Measurements from ENCODE around the gene HSPB8.
"Not testable (repeated sequence)": the region's sequence is repeated elsewhere in the genome, so short reads cannot be mapped to it uniquely, and the experiment has no call there.

HSPB8 gene

DNA sequence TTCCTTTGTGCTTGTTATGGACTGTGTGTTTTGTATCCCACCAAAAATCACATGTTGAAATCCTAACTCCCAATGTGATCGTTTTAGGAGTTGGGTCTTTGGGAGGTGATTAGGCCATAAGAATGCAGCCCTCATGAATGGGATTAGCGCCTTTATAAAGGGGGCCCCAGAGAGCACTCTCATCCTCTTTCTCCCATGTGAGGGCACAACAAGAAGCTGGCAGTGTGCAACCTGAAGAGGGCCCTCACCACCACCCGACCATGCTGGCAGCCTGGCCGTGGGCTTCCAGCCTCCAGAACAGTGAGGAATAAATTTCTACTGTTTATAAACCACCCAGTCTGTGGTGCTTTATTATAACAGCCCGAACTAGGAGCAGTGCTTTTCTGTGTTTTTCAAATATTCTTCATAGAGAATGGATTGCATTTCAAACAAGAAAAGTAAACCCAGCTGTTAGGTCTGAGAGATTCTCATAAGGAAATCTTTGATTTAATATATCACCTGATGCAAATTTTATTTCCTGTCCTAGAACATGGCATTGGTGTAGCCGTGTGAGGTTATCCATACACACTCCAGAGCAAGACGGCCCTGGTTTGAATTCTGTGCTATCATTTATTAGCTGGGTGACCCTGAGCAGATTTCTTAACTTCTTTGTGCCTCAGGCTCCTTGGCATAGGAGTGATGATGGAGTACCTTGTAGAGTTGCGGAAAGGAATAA lies 27.8 kb downstream of the HSPB8 start:
- DNase-seq (ENCODE audit: low read depth in 2 of 2) = no peak

DNA sequence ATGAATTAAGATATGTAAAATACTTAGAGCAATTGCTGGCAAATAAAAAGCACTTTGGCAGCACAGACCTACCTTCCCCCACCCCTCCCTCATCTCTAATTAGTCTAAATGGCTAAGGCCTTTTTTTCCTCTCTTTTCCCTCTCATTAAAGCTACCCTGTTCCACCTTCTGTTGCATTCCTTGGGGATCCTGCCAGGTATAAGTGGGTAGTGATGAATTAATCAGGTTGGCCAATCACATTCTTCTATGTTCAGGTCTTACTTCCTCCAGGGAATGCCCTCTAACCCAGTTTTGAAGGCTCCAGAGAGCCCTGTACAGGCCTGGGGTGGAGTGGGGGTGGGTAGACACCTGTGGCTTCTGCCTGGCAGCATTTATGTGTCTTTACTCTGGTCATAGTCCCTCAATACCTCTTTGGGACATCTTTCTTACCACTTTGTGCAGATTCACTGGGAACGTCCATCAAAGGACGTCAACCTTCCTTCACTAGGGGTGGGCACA lies 28.4 kb downstream of the HSPB8 start:
- DNase-seq (ENCODE audit: low read depth in 2 of 2) = no peak

DNA sequence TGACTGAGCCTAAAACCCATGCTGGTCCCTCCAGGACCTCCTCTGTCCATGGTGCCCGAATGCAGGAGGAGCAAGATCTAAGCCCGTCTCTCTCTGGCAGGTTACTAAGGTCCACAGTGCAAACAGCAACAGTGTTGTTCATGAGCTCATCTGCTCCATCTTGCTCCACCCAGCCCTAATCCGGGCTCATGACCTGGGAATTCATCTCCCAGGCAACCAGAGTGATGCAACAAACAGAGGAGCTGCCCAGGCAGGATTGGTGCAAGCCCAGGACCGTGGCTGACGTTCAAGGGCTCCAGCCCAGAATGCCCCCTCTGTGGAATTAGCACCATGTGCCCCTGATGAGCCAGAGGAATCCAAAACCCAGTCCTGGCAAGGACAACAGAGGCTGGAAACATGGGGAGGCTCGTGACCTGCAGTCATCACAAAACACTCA lies 29.9 kb downstream of the HSPB8 start:
- DNase-seq (ENCODE audit: low read depth in 2 of 2) = no peak

DNA sequence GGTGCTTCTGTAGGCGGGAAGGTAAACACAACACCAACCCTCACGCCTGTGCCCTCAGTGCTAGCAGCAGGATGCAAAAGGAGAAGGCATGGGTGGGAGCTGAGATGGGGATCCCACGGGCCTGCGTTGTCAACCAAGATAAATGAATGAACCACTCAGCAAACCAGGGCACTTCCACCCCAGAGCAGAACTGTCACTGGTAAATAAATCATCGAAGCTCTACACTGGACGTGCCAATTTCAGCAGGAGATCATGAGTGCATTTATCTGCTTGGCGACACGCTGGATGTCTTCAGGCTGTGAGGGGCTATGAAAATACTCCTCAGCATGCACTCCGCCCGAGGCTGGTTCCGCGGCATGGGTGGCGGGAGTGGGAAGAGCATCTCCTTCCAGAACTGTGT lies 33.2 kb downstream of the HSPB8 start:
- DNase-seq (ENCODE audit: low read depth in 2 of 2) = no peak

DNA sequence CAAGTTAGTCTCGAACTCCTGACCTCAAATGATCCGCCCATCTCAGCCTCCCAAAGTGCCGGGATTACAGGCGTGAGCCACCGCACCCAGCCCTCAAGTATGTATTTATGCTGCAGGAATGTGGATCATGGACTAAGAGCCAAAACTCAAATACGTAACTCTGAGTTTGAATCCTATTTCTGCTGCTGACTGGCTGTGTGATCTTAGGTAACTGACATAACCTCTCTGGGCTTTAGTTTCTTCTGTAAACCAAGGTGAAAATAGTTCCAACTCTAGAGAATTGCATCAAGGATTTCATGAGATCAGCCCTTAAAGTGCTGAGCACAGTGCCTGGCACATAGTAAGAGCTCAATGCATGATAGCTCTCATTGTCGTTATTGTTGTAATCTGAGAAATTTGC lies 37.4 kb downstream of the HSPB8 start:
- no peak for DNase-seq (ENCODE audit: low read depth in 2 of 2)

DNA sequence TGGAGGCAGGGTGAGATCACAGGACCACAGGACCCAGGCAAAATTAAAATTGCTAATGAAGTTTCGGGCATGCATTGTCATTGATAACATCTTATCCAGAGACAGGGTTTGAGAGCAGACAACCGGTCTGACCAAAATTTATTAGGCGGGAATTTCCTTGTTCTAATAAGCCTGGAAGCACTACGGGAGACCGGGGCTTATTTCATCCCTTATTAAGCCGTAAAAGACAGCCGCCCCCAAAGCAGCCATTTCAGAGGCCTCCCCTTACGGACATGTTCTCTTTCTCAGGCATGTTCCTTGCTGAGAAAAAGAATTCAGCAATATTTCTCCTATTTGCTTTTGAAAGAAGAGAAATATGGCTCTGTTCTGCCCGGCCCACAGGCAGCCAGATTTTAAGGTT lies 40.1 kb downstream of the HSPB8 start:
- DNase-seq (ENCODE audit: low read depth in 2 of 2) = not testable (repeated sequence)

DNA sequence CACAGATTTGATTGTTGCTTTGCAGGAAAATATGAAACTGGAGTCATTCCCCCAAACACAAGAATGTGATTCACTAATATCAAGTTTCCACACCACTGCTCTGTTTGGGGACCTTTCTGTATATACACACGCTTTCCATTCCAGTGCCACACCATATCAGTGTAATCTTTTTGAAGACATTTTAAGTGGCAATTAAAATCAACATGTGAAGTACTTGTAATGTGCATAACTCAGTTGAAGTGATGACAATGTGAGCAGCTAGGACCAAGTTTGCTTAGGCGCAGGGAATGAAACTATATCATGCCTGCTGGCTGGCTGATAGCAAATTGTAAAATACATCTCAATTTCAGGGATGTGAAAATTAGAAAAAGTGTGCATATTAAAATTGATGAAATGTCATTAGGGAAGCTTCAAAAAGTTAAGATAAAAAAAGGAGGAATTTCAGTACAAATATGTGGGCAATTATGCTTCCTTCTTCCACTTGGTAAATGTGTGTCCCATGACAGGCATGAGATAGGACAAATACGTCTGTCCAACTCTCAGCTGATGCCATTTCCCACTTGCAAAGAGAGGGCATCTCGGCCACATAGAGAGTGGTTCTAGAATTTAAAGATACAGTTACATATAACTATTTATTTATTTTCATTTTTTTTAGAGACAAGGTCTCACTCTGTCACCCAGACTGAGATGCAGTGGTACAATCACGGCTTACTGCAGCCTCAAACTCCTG lies 43.7 kb downstream of the HSPB8 start:
- DNase-seq (ENCODE audit: low read depth in 2 of 2) = no peak

DNA sequence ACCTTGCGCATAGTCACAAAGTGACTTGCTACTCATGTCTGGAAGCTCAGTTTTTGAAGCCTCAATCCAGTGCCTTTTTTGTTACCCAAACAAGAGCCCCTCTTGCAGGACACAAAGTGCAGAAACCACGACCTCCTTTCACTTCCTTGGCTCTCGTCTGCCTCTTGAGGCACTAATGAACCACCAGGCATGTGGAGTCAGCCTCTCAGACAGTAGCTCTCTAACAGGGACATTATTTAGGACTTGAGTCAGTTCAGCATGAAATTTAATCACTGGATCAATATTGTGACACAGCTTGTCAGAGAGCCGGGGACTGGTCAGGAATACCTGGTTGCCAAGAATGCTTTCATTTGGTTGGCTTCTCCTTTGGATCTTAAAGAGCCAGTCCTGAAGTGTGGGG lies 46.7 kb downstream of the HSPB8 start:
- no peak for DNase-seq (ENCODE audit: low read depth in 2 of 2)

DNA sequence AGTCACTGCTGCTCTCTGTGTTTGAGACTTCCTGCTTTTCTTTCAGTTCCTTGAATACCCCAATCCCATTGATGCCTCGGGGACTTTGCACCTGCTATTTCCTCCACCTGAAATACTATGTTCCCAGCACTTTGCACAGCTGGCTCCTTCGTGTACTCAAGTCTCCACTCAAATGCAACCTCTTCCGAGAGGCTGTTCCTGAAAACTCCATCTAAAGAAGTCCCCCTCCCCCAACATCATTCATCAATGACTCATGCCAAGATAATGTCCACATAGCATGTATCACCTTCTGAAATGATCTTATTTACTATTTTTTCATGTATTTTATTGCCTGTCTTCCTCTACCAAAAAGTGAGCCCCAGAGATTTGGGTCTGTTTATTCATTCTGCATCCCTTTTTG lies 48.6 kb downstream of the HSPB8 start:
- DNase-seq (ENCODE audit: low read depth in 2 of 2) = no peak

DNA sequence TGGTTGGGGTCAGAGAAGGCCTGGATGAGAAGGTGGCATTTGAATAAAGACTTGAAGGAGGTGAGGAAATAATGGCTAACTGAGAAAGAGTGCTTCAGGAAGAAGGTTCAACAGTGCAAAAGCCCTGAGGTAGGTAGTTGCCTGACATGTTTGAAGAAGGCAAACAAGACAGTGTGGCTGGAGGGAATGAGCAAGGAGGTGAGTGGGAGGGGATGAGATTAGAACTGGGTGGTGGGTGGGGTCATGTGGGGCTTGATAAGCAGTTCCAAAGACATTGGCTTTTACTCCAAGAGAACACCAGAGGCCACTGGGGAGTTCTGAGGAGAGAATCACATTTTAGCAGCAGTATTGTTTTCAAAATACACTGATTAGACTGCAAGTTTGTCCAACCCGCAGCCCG lies 50.5 kb downstream of the HSPB8 start:
- no peak for DNase-seq (ENCODE audit: low read depth in 2 of 2)

DNA sequence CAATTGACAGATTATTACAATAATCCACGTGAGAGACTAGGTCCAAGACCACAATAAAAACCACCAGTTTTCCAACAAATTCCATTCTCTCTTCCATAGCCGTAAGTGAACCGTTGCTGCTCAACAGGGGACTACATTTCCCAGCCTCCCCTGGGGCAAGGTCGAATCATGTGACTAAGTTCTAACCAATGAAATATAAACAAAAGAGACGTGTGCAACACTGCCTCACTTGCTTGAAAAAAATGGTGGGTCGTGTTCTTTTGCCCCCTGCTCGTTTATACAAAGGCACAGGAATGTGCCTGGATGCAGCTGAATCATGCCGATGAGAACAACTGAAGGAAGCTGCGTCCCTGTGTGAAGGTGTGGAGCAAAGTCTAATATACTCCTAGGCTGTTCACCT lies 51.1 kb downstream of the HSPB8 start:
- no peak for DNase-seq (ENCODE audit: low read depth in 2 of 2)

DNA sequence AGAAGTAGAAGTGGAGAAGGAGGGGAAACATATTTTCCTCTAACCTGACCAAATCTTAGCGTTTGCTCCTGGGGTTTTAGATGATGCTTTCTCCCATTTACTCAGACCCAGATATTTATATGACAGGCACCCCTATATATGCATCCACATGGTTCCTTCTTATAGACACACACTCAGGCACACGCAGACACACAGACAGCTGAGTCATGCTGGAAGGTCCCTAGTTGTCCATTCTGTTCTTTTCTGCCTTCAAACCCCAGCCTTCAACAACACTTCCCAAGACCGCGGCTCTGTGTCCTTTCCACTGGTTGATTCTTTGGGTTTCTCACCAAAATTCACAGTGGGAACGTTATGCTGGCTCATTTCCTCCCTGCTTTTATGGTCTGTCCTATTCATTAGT lies 52.1 kb downstream of the HSPB8 start:
- DNase-seq (ENCODE audit: low read depth in 2 of 2) = no peak

DNA sequence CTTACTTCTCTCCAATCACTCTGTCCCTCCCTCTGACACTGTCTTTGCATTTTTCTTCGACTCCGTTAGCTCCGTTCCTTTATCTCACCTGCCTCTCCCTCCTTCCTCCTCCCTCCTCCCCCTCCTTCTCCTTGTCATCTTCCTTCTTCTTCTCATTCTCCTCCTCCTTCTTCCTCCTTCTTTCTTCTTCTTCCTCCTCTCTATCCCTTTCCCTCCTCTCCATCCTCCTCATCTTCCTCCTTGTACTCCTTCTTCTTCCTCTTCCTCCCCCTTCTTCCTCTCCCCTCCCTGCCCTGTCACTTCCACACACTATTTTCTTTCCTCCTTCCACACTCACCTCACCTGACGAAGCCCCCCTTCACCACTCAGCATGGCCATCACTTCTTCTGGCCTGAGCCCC lies 53.0 kb downstream of the HSPB8 start:
- no peak for DNase-seq (ENCODE audit: low read depth in 2 of 2)

DNA sequence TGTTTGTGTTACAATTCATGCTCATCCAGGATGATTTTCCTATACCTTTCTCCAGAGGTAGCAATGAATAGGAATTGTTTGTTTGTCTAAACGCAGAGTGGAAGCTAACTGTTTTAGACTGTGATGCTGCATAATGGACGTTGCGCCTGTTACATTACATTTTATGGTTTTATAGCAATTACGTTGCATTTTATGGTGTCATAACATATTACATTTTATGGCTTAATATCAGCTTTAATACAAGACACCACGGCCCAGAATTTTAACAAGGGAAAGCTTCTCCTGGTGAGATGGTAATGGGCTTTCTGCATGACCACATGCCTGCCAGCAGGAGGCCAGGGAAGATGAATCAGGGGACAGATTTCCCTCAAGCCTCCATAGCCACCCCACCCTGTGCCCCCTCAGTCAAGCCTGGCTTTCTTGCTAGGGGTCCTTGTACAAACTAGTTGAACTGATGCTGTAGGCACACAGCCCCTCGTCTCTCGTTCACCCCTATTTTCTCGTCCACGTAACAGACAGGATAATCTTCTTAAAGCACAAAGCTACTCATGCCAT lies 56.5 kb downstream of the HSPB8 start:
- no peak for DNase-seq (ENCODE audit: low read depth in 2 of 2)

DNA sequence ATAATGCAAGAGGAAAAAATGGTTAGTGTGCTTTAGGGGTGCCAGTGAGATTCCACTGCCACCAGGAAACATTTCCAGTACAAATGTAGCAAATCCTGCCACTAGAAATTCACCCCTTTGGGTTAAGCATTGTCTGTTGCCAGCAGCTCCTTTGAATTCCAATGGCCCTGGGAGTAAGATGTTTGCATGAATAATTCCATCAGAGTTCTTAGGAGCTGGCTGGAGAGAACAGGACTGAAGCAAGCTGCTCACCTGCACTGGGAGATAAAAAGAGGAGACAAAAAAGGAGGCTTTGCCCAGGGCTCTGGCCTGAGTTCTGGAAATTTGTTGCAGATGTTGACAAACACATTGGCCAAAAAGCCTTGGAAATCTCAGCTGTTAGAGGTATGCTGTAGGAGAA lies 57.6 kb downstream of the HSPB8 start:
- no peak for DNase-seq (ENCODE audit: low read depth in 2 of 2)

DNA sequence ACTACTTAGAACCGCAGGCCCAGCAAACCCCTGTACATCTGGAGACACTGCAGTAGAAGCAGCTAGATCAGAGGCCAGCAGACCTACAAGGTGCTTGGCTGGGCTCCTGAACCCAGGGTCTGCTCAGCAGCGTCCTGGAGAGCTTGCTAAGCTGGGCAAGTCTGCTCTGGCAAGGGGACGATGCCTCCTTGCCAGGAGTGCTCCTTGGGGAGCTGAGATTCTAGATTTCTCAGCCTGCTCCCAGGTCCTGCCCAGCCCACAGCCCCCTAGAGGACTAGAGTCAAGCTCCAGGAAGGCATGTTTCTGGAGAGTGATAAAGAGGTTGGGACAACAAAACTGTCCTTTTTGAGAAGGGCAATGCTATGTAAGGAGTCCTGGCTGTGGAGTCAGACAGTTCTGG lies 60.3 kb downstream of the HSPB8 start:
- no peak for DNase-seq (ENCODE audit: low read depth in 2 of 2)

DNA sequence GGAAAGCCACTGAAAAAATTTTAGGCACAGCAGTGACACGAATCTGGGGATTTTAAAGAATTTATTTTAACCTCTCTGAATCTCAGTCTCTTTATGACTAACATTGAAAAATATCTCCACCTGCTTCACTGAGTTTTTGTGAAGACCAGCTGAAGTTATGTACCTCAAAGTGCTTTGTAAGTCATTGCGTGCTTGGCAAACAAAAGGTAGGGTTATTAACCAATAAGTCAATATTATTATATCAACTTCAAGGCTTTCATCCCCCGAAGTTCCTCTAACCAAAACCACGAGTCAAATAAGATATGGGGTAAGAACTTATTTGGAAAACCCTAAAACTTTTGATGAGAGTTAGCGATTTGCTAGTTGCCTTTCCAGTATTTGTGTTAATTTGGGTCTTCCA lies 62.3 kb downstream of the HSPB8 start:
- DNase-seq (ENCODE audit: low read depth in 2 of 2) = no peak

DNA sequence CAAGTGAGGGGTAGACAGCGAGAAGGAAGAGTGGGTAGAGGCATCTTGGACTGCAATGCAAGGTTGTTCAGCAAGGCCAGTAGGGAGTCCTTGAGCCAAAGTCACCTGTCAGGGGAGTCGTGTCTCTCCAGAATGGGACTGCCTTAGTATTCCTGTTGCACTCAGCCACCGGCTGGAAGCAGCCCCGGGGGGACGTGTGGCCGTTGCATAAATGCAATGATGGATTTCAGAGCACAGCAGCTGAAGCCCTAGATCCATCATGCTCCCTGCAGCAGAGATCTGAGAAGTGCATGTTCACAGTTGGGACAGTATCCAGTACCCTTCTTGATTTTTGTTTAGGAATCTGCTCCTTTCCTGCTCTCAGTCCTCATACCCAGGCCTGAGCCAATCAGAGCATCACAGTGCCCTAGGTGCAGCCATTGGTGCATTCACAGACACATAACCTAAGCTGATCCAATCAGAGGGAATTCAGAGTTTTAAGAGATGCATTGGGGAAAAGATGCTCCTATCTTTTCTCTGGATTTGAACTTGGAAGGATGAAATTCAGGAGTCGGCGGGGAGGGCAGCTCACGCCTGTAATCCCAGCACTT lies 62.9 kb downstream of the HSPB8 start:
- DNase-seq (ENCODE audit: low read depth in 2 of 2) = no peak

Measured in stimulated activated CD8-positive, alpha-beta memory T cell treated with anti-CD3 and anti-CD28 coated beads, Interleukin-7, amount 100 ng/mL, for 1 hour (primary cell).